K562 (cell line): ENCODE measurements around the gene CERS6. TPM values are rescaled to one million over a fixed set of nuclear protein-coding genes. Genes with fewer than 3 reads are reported as not detected.
A peak's percentile ranks its signal among the peaks of the same experiment; 100 is the strongest.

Experiments
- ETV1 ChIP-seq: fragments of 450-650 bp; conservative IDR thresholded peaks from 2 replicates; pipeline ENCODE4 v1.6.1; 2016; ENCODE audit warnings: missing genetic modification characterization, control low read depth, low read depth, missing compliant biosample characterization
- FOXM1 ChIP-seq, 2 experiments: fragments of 450-650 bp in 1 of 2; sonication (generic) in 1 of 2; formaldehyde crosslinking in 1 of 2; IDR thresholded peaks; 2 replicates each; pipeline versions ENCODE4 v1.6.1 to v1.9.0; 2017 to 2022; ENCODE audit warnings: low read depth in 2 of 2, mild to moderate bottlenecking in 2 of 2, missing genetic modification reagents in 1 of 2, moderate library complexity in 1 of 2
- POLR2AphosphoS2 ChIP-seq: IDR thresholded peaks from 2 replicates; pipeline ENCODE4 v1.6.1; 2012; ENCODE audit warnings: low read length, improper control_type of control experiment
- RBM25 ChIP-seq: fragments of 200-400 bp; formaldehyde crosslinking; IDR thresholded peaks from 2 replicates; pipeline ENCODE4 v1.6.1; 2018; ENCODE audit warnings: low read length, low read depth, moderate library complexity; ENCODE audit not compliant: severe bottlenecking
- SIN3A ChIP-seq, 2 experiments: fragments of 150-350 bp in 1 of 2; IDR thresholded peaks; 2 replicates each; pipeline ENCODE4 v1.6.1; 2011 to 2016; ENCODE audit warnings: borderline replicate concordance in 2 of 2, low read depth in 2 of 2, low read length in 2 of 2, mild to moderate bottlenecking in 2 of 2, moderate library complexity in 2 of 2; ENCODE audit not compliant: control insufficient read depth in 1 of 2
- SRF ChIP-seq, 2 experiments: fragments of 250-450, 450-650 bp in 1 of 2; sonication (Bioruptor Pico) in 1 of 2; sonication (generic) in 1 of 2; formaldehyde crosslinking; IDR thresholded peaks; 2 replicates each; pipeline versions ENCODE4 v1.5.0 to v1.5.1; 2020 to 2022; ENCODE audit warnings: mild to moderate bottlenecking in 1 of 2, missing genetic modification reagents in 1 of 2
- TAF7 ChIP-seq: fragments of 450-650 bp; IDR thresholded peaks from 2 replicates; pipeline ENCODE4 v1.6.1; 2016; ENCODE audit warnings: missing genetic modification characterization, missing compliant biosample characterization
- ZC3H11A ChIP-seq: IDR thresholded peaks from 2 replicates; pipeline ENCODE4 v1.6.1; 2012; ENCODE audit warnings: low read depth, low read length, improper control_type of control experiment
- polyA plus RNA-seq, 8 experiments: library from polyadenylated mRNA; depleted of rRNA in 4 of 8; stranded (reverse) in 5 of 8; unstranded in 3 of 8; fragments of >200 nt; fragmentation: Nextera tagmentation in 2 of 8; fragmentation: Illumina TruSeq in 1 of 8; extraction: Ambion mirVana in 2 of 8; extraction: Trizol in 1 of 8; gene quantifications; 2 replicates each; pipeline versions ENCODE4 v1.2.1 to v1.2.3, GENCODE V29; 2011 to 2014; ENCODE audit warnings: inconsistent platforms in 1 of 8, missing spikeins in 1 of 8
- total RNA-seq, 7 experiments: library from RNA; depleted of rRNA in 6 of 7; stranded (reverse); fragments of >200 nt in 6 of 7; fragmentation: Illumina TruSeq in 2 of 7; extraction: Trizol in 2 of 7; gene quantifications; 2 replicates each; pipeline versions ENCODE4 v1.2.1 to v1.2.3, GENCODE V29; 2011 to 2021; ENCODE audit warnings: low replicate concordance in 1 of 7
- TF ChIP-seq, protein P1 (sequence below): sonication (generic); formaldehyde crosslinking; IDR thresholded peaks from 2 replicates; pipeline ENCODE4 v1.8.0; 2023; ENCODE audit warnings: mild to moderate bottlenecking, missing genetic modification reagents
- TF ChIP-seq, protein P2 (sequence below): sonication (generic); formaldehyde crosslinking; IDR thresholded peaks from 2 replicates; pipeline ENCODE4 v1.4.0; 2020; ENCODE audit warnings: mild to moderate bottlenecking, missing genetic modification reagents
- TF ChIP-seq, protein P3 (sequence below): fragments of 450-650 bp; formaldehyde crosslinking; IDR thresholded peaks from 2 replicates; pipeline ENCODE4 v1.4.0; 2020; ENCODE audit warnings: mild to moderate bottlenecking, moderate library complexity
- TF ChIP-seq, protein P4 (sequence below): fragments of 450-650 bp; IDR thresholded peaks from 2 replicates; pipeline ENCODE4 v1.6.1; 2016
- TF ChIP-seq, protein P5 (sequence below): sonication (generic); formaldehyde crosslinking; IDR thresholded peaks from 2 replicates; pipeline ENCODE4 v1.8.1; 2023; ENCODE audit warnings: mild to moderate bottlenecking, missing genetic modification reagents

CERS6 gene
- total and polyA plus RNA-seq, 9 of the 15 experiments (the other 6 are each of a cell fraction or from before 2014, with no cell fraction given): 1.6 to 13.6 (median 11.4) TPM

DNA sequence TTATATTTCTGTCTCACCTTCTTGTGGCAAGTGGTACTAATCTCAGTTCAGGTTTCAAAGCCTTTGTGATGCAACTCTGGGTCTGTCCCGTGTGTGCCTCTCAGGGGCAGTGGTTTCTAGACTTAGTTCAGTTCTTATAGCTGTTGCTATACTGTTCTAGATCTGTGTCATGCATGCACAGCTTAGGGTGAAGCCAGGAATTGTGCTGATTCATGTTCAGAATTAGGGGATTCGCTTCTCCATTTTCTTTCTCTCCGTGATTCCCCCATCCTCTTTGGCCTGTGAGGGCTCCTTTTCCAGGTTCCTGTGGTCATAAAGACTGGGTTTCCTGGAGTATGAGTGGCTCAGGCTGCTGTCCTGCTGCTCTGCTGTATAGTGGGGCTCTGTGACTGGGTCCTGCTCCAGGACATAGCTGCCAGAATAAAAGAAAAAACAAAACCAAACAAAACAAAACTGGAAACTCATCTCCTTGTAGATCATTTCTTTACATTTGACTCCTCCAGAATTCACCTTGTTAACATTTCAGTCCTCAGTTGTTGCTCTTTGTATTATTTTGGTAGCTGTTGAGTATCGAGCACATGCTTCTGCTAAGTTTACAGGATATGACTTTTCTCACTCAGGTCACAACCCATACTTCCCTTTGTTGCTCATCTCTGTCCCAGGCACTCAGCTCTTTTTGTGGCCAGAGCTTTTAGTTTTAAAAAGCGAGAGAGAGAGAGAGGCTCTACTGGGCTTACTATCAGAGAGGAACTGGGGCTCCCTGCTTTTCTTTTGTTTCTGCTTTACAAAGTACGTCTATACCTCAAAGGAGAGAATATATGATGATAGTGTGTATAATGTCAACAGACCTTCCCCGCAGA, 34.2 kb downstream of the CERS6 start (continued):
- TF ChIP-seq, protein P1, sequence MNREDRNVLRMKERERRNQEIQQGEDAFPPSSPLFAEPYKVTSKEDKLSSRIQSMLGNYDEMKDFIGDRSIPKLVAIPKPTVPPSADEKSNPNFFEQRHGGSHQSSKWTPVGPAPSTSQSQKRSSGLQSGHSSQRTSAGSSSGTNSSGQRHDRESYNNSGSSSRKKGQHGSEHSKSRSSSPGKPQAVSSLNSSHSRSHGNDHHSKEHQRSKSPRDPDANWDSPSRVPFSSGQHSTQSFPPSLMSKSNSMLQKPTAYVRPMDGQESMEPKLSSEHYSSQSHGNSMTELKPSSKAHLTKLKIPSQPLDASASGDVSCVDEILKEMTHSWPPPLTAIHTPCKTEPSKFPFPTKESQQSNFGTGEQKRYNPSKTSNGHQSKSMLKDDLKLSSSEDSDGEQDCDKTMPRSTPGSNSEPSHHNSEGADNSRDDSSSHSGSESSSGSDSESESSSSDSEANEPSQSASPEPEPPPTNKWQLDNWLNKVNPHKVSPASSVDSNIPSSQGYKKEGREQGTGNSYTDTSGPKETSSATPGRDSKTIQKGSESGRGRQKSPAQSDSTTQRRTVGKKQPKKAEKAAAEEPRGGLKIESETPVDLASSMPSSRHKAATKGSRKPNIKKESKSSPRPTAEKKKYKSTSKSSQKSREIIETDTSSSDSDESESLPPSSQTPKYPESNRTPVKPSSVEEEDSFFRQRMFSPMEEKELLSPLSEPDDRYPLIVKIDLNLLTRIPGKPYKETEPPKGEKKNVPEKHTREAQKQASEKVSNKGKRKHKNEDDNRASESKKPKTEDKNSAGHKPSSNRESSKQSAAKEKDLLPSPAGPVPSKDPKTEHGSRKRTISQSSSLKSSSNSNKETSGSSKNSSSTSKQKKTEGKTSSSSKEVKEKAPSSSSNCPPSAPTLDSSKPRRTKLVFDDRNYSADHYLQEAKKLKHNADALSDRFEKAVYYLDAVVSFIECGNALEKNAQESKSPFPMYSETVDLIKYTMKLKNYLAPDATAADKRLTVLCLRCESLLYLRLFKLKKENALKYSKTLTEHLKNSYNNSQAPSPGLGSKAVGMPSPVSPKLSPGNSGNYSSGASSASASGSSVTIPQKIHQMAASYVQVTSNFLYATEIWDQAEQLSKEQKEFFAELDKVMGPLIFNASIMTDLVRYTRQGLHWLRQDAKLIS (CRISPR knock-in tag): peak; percentile 47; the same call in 1 of the 2 replicates
- TF ChIP-seq FOXM1 (IDR thresholded peaks at IDR 0.05; ENCODE audit: low read depth) (0 out of 2 replicates have a peak, but pooled peaks have one; percentile 5), FOXM1 (CRISPR knock-in tag; IDR thresholded peaks at IDR 0.05; ENCODE audit: low read depth) (no peak), SIN3A (IDR thresholded peaks at IDR 0.05; ENCODE audit: borderline replicate concordance in 2 of 2, control insufficient read depth in 1 of 2, low read depth in 2 of 2, low read length in 2 of 2) (no peak), ETV1 (tag) (0 out of 2 replicates have a peak, but pooled peaks have one; percentile 13), RBM25 (no peak), TAF7 (tag) (no peak), POLR2AphosphoS2 (no peak), SRF (CRISPR knock-in tag; IDR thresholded peaks at IDR 0.05) (no peak), ZC3H11A (no peak)
- TF ChIP-seq, protein P2, sequence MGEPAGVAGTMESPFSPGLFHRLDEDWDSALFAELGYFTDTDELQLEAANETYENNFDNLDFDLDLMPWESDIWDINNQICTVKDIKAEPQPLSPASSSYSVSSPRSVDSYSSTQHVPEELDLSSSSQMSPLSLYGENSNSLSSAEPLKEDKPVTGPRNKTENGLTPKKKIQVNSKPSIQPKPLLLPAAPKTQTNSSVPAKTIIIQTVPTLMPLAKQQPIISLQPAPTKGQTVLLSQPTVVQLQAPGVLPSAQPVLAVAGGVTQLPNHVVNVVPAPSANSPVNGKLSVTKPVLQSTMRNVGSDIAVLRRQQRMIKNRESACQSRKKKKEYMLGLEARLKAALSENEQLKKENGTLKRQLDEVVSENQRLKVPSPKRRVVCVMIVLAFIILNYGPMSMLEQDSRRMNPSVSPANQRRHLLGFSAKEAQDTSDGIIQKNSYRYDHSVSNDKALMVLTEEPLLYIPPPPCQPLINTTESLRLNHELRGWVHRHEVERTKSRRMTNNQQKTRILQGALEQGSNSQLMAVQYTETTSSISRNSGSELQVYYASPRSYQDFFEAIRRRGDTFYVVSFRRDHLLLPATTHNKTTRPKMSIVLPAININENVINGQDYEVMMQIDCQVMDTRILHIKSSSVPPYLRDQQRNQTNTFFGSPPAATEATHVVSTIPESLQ (CRISPR knock-in tag): no peak
- TF ChIP-seq, protein P3, sequence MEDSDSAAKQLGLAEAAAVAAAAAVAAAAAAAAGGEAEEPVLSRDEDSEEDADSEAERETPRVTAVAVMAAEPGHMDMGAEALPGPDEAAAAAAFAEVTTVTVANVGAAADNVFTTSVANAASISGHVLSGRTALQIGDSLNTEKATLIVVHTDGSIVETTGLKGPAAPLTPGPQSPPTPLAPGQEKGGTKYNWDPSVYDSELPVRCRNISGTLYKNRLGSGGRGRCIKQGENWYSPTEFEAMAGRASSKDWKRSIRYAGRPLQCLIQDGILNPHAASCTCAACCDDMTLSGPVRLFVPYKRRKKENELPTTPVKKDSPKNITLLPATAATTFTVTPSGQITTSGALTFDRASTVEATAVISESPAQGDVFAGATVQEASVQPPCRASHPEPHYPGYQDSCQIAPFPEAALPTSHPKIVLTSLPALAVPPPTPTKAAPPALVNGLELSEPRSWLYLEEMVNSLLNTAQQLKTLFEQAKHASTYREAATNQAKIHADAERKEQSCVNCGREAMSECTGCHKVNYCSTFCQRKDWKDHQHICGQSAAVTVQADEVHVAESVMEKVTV (CRISPR knock-in tag): no peak
- TF ChIP-seq, protein P4, sequence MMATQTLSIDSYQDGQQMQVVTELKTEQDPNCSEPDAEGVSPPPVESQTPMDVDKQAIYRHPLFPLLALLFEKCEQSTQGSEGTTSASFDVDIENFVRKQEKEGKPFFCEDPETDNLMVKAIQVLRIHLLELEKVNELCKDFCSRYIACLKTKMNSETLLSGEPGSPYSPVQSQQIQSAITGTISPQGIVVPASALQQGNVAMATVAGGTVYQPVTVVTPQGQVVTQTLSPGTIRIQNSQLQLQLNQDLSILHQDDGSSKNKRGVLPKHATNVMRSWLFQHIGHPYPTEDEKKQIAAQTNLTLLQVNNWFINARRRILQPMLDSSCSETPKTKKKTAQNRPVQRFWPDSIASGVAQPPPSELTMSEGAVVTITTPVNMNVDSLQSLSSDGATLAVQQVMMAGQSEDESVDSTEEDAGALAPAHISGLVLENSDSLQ: no peak
- TF ChIP-seq, protein P5, sequence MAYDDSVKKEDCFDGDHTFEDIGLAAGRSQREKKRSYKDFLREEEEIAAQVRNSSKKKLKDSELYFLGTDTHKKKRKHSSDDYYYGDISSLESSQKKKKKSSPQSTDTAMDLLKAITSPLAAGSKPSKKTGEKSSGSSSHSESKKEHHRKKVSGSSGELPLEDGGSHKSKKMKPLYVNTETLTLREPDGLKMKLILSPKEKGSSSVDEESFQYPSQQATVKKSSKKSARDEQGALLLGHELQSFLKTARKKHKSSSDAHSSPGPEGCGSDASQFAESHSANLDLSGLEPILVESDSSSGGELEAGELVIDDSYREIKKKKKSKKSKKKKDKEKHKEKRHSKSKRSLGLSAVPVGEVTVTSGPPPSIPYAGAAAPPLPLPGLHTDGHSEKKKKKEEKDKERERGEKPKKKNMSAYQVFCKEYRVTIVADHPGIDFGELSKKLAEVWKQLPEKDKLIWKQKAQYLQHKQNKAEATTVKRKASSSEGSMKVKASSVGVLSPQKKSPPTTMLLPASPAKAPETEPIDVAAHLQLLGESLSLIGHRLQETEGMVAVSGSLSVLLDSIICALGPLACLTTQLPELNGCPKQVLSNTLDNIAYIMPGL (CRISPR knock-in tag): no peak
